ENCODE measurements around the gene USP48.

The USP48 gene

GRCh38 chr1:21734526-21734925, 48.4 kb downstream of the USP48 start:
- TF ChIP-seq CTCF (IDR thresholded peaks at IDR 0.05; ENCODE audit: low read depth, low read length, missing control alignments) = no peak
- H3K4me3 ChIP-seq (replicated peaks; ENCODE audit: low read depth, low read length) = no peak overlapping the region
- DNase-seq (ENCODE audit: extremely low read depth, low read depth) = no peak

DNA sequence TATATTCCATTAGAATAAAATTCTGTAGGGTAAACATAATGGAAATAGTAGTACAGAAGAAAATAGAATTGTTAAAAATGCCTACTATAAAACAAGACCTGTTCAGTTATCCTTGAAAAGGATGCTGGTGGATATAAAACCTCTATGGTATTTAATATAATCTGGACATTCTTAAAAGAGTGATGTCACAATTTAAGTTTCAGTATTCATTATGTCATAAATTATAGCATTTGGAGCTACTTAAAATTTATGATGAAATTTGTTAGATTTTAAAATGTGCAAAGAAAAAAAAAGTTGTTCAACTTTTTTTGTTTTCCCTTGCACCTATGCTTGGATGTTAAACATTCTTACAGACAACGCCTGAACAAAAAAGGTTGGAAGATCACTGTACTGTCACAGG, 50.3 kb downstream of the USP48 start:
- no peak for DNase-seq (ENCODE audit: extremely low read depth, low read depth)
- no peak for TF ChIP-seq CTCF (IDR thresholded peaks at IDR 0.05; ENCODE audit: low read depth, low read length, missing control alignments)
- H3K4me3 ChIP-seq (replicated peaks; ENCODE audit: low read depth, low read length) = no peak overlapping the region

DNA sequence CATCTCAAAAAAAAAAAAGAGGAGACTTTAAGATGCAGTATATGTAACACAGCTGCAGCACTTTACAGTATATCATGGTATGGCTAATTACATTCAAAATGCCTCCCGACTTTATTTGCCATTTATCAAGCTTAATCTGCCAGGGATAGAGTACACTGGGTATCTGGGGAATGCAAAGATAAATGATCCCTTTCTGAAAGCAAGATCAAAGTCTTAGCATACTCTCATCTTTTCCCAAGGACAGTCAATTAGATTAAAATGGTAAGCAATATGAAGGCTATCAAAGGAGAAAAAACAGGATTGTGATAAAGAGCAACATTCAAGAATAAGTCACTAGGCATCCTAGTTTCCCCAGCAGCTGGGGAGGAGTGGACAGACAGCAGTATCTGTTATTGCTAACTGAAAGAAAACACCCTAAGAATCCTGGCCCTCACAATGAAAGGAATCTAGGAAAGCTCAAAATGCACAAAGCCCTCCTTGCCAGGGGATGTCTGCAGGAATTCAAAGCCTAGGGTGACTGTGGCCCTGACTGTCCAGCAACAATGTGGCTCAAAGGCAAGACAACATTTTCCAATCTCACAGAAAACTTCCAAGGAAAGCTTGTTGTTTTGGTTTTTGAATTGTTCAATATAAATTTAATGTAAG, 57.1 kb downstream of the USP48 start:
- H3K4me3 ChIP-seq (replicated peaks; ENCODE audit: low read depth, low read length) = no peak overlapping the region
- no peak for DNase-seq (ENCODE audit: extremely low read depth, low read depth)
- no peak for TF ChIP-seq CTCF (IDR thresholded peaks at IDR 0.05; ENCODE audit: low read depth, low read length, missing control alignments)

DNA sequence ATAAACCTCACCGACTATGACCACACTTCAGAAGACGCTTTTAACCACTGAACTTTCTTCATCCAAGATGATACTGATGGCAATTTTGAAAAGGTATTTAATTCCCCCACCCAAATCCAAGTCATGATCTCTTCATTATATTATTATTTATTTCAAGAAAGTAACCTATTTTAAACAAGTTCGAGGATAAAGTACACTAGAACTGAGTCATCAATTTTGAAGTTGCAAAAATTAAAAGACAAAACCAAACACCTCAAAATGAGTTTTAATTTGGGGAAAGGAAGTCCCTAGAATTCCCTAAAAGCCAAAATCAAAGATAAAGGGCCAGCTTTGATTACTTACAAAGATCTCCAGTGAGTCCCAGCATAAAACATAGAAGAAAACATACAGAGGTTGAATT, 58.4 kb downstream of the USP48 start:
- TF ChIP-seq CTCF (IDR thresholded peaks at IDR 0.05; ENCODE audit: low read depth, low read length, missing control alignments) = no peak
- no peak for DNase-seq (ENCODE audit: extremely low read depth, low read depth)

DNA sequence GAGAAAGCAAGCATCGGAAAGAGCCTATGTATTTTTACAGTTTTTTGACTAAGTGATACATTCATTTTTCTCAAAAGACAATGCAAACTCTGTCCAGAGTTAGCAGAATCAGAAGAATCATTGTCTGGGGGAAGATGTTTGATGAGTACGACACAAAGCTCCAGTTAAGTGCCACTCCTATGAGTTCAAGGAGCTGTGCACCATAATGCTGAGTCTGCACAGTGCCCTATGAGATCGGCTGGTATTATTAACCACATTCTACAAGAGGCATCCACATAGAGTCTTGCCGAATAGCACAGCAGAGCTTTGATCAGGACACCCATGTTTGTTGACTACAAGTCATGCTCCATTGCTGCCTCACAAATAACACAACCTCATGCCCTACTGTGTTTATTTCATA, 58.9 kb downstream of the USP48 start:
- no peak for TF ChIP-seq CTCF (IDR thresholded peaks at IDR 0.05; ENCODE audit: low read depth, low read length, missing control alignments)
- no peak for DNase-seq (ENCODE audit: extremely low read depth, low read depth)
- no peak overlapping the region for H3K4me3 ChIP-seq (replicated peaks; ENCODE audit: low read depth, low read length)

More for the DNA sequence above, 58.4 kb downstream of the USP48 start:
- no peak overlapping the region for H3K4me3 ChIP-seq (replicated peaks; ENCODE audit: low read depth, low read length)

DNA sequence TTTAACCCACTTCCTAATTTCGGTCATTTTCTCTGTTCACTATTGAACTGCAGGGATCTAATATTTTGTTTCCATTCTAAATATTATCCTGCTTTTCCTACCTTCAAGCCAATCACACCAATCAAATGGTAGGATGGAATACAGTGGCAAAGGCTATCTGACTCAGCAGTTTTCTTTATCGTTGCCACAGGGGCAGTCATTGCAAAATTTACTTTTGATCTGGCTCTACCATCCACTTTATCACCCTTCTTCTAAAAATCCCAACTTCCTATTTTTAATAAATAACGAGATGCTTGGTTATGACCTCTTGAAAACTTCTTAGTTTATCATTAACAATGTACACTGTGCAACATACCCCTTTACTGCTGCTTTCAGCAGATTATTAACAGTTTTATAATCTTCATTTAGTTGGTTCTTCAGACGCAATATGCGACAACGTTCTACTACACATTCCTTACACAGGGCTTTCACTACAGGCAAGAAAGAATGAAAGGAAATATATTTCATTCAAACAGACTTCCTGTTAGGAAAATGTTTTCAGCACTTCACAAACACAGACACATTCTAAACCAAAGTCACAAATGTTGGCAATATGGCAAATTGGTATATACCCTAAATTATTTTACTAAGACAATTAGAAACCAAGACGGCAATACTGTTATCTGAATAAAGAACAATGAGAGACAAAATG, 61.5 kb downstream of the USP48 start:
- no peak for TF ChIP-seq CTCF (IDR thresholded peaks at IDR 0.05; ENCODE audit: low read depth, low read length, missing control alignments)
- no peak for DNase-seq (ENCODE audit: extremely low read depth, low read depth)
- no peak overlapping the region for H3K4me3 ChIP-seq (replicated peaks; ENCODE audit: low read depth, low read length)
